Esophagus squamous epithelium (tissue), 4 donors: ENCODE measurements around the gene FAIM2.

Experiments used
- POLR2A ChIP-seq, 4 donors: fragments of 450-650 bp; IDR thresholded peaks; one replicate each; pipeline ENCODE4 v1.6.1; 2017; ENCODE audit warnings: antibody characterized with exemption in 4 of 4, mild to moderate bottlenecking in 4 of 4, moderate library complexity in 3 of 4
- TF ChIP-seq, protein P1 (sequence below), 6 experiments: fragments of 450-650 bp in 4 of 6; fragments of 200-600 bp in 2 of 6; sonication (generic) in 2 of 6; IDR thresholded peaks; one replicate each; pipeline ENCODE4 v1.5.1; 2016 to 2019; ENCODE audit warnings: antibody characterized with exemption in 6 of 6, mild to moderate bottlenecking in 4 of 6, moderate library complexity in 4 of 6

DNA sequence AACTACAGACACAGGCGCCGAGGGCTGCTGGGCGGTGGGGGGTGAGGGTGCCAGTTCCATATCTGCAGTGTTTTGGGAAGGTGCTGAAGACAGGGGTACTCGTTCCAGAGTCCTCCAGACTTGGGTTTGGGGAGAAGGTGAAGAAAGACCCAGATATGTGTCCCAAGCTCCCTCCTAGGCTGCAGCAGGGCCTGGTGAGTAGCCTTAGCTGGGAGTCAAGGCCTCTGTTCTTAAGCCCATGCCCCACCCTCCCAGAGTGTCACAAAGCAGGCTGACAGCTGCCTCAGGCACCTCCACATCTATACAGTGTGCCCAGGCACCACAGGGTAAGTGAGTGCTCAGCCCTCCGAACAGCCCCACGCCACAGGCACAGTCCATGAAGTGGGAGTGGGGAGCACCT lies 79.7 kb downstream of the FAIM2 start:
- no peak for TF ChIP-seq POLR2A (IDR thresholded peaks at IDR 0.05)
- TF ChIP-seq, protein P1, sequence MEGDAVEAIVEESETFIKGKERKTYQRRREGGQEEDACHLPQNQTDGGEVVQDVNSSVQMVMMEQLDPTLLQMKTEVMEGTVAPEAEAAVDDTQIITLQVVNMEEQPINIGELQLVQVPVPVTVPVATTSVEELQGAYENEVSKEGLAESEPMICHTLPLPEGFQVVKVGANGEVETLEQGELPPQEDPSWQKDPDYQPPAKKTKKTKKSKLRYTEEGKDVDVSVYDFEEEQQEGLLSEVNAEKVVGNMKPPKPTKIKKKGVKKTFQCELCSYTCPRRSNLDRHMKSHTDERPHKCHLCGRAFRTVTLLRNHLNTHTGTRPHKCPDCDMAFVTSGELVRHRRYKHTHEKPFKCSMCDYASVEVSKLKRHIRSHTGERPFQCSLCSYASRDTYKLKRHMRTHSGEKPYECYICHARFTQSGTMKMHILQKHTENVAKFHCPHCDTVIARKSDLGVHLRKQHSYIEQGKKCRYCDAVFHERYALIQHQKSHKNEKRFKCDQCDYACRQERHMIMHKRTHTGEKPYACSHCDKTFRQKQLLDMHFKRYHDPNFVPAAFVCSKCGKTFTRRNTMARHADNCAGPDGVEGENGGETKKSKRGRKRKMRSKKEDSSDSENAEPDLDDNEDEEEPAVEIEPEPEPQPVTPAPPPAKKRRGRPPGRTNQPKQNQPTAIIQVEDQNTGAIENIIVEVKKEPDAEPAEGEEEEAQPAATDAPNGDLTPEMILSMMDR (IDR thresholded peaks at IDR 0.05) = no peak
